K562 (cell line): ENCODE data around the gene MDN1. TPM values are rescaled to one million over a fixed set of nuclear protein-coding genes. Genes with fewer than 3 reads are reported as not detected.
A peak's percentile ranks its signal among the peaks of the same experiment; 100 is the strongest.

Experiments
- BDP1 ChIP-seq: IDR thresholded peaks from 3 replicates; pipeline ENCODE4 v1.6.1; 2011; ENCODE audit not compliant: insufficient read length, insufficient read depth
- CBX3 ChIP-seq, 2 experiments: IDR thresholded peaks; 1 replicate in 1 of 2; 2 replicates in 1 of 2; pipeline ENCODE4 v1.6.1; 2012; ENCODE audit warnings: inconsistent platforms in 2 of 2, low read length in 2 of 2, borderline replicate concordance in 1 of 2, control low read depth in 1 of 2
- EWSR1 ChIP-seq: fragments of 450-650 bp; IDR thresholded peaks from 2 replicates; pipeline ENCODE4 v1.6.1; 2018; ENCODE audit warnings: borderline replicate concordance, mild to moderate bottlenecking, low read depth, moderate library complexity; ENCODE audit not compliant: partially characterized antibody
- HLTF ChIP-seq: fragments of 450-650 bp; IDR thresholded peaks from 2 replicates; pipeline ENCODE4 v1.6.1; 2016
- HMG20B ChIP-seq: fragments of 250-450 bp; sonication (Bioruptor Pico); IDR thresholded peaks from 2 replicates; pipeline ENCODE4 v1.5.0; 2021; ENCODE audit warnings: mild to moderate bottlenecking
- HSF4 ChIP-seq: fragments of 250-450 bp; sonication (Bioruptor Pico); IDR thresholded peaks from 2 replicates; pipeline ENCODE4 v2.1.2; 2022; ENCODE audit warnings: mild to moderate bottlenecking, moderate library complexity, borderline replicate concordance
- MCM7 ChIP-seq, 2 experiments: fragments of 450-650 bp; IDR thresholded peaks; 2 replicates each; pipeline ENCODE4 v1.6.1; 2016 to 2018
- MTA2 ChIP-seq: fragments of 450-650 bp; IDR thresholded peaks from 2 replicates; pipeline ENCODE4 v1.6.1; 2016; ENCODE audit warnings: low read depth
- NCOA2 ChIP-seq, 2 experiments: fragments of 450-650 bp; IDR thresholded peaks; 2 replicates each; pipeline ENCODE4 v1.6.1; 2018; ENCODE audit warnings: mild to moderate bottlenecking in 2 of 2, moderate library complexity in 1 of 2; ENCODE audit not compliant: partially characterized antibody in 2 of 2
- PHF20 ChIP-seq: fragments of 450-650 bp; IDR thresholded peaks from 2 replicates; pipeline ENCODE4 v1.6.1; 2018; ENCODE audit not compliant: partially characterized antibody
- RFX1 ChIP-seq: fragments of 450-650 bp; IDR thresholded peaks from 2 replicates; pipeline ENCODE4 v1.6.1; 2016; ENCODE audit warnings: mild to moderate bottlenecking, moderate library complexity
- SAFB2 ChIP-seq: fragments of 200-400 bp; formaldehyde crosslinking; IDR thresholded peaks from 2 replicates; pipeline ENCODE4 v1.6.1; 2018; ENCODE audit warnings: borderline replicate concordance, low read length, low read depth, moderate library complexity; ENCODE audit not compliant: severe bottlenecking
- STAG1 ChIP-seq: sonication (generic); formaldehyde crosslinking; IDR thresholded peaks from 2 replicates; pipeline ENCODE4 v1.5.0; 2020; ENCODE audit warnings: missing genetic modification reagents, borderline replicate concordance
- TAF7 ChIP-seq: fragments of 450-650 bp; IDR thresholded peaks from 2 replicates; pipeline ENCODE4 v1.6.1; 2016; ENCODE audit warnings: missing genetic modification characterization, missing compliant biosample characterization
- ZNF79 ChIP-seq: fragments of 250-450 bp; sonication (Bioruptor Pico); IDR thresholded peaks from 2 replicates; pipeline ENCODE4 v1.4.0; 2020; ENCODE audit warnings: low read depth, mild to moderate bottlenecking, moderate library complexity
- polyA plus RNA-seq, 8 experiments: library from polyadenylated mRNA; depleted of rRNA in 4 of 8; stranded (reverse) in 5 of 8; unstranded in 3 of 8; fragments of >200 nt; fragmentation: Nextera tagmentation in 2 of 8; fragmentation: Illumina TruSeq in 1 of 8; extraction: Ambion mirVana in 2 of 8; extraction: Trizol in 1 of 8; gene quantifications; 2 replicates each; pipeline versions ENCODE4 v1.2.1 to v1.2.3, GENCODE V29; 2011 to 2014; ENCODE audit warnings: inconsistent platforms in 1 of 8, missing spikeins in 1 of 8
- total RNA-seq, 7 experiments: library from RNA; depleted of rRNA in 6 of 7; stranded (reverse); fragments of >200 nt in 6 of 7; fragmentation: Illumina TruSeq in 2 of 7; extraction: Trizol in 2 of 7; gene quantifications; 2 replicates each; pipeline versions ENCODE4 v1.2.1 to v1.2.3, GENCODE V29; 2011 to 2021; ENCODE audit warnings: low replicate concordance in 1 of 7
- TF ChIP-seq, protein P1 (sequence below): fragments of 250-450 bp; sonication (Bioruptor Pico); IDR thresholded peaks from 2 replicates; pipeline ENCODE4 v1.9.0; 2021; ENCODE audit warnings: mild to moderate bottlenecking, inconsistent platforms
- TF ChIP-seq, protein P2 (sequence below), 2 experiments: IDR thresholded peaks; 2 replicates each; pipeline ENCODE4 v1.6.1; 2012; ENCODE audit warnings: improper control_type of control experiment in 2 of 2, low read depth in 2 of 2, low read length in 2 of 2, borderline replicate concordance in 1 of 2
- TF ChIP-seq, protein P3 (sequence below): fragments of 250-450 bp; sonication (Bioruptor Pico); IDR thresholded peaks from 2 replicates; pipeline ENCODE4 v1.8.0; 2021; ENCODE audit warnings: mild to moderate bottlenecking, moderate library complexity
- TF ChIP-seq, protein P4 (sequence below): sonication (generic); formaldehyde crosslinking; IDR thresholded peaks from 2 replicates; pipeline ENCODE4 v1.8.0; 2022; ENCODE audit warnings: mild to moderate bottlenecking, missing genetic modification reagents

MDN1 gene
- total and polyA plus RNA-seq, 9 of the 15 experiments (the other 6 are each of a cell fraction or from before 2014, with no cell fraction given) = 25.6 to 93.6 (median 43.0) TPM

DNA sequence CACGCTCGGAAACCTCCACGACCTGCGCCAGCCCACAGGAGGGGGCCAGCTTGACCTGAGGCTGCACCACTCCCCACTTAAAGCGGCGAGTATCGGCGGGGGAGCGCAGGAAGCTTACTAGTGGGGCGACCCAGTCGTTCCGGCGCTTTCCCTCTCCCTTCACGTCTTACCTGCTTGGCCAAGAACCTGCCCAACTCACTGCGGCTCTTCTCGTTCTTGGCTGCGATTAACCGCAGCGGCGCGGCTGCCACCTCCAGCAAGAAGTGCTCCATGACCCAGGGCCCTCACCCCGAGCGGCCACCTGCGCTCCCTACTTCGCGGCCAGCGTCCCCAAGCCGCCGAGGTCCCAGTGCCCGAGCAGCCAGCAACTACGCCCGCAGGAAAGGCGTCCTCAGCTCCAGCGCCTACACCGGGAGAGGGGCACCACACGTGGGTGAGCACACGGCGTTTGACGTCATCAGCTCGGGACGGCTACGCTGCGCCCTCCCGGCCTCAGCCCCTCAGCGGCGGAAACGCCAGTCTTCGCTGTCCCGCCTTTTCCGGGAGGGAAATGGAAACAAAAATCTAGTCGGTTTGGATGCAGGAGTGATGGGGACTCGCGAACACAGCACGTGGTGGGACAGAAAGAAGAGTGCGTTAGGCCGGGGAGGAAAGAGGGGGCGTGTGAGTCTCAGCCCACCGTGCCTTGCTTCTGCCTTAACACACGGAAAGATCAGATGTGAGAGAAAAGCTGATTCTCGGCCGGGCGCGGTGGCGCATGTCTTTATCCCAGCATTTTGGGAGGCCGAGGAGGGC lies at the start of gene MDN1 (continued):
- TF ChIP-seq HMG20B (CRISPR knock-in tag) (no peak), EWSR1 (no peak), CBX3 (IDR thresholded peaks at IDR 0.05; ENCODE audit: borderline replicate concordance in 1 of 2, low read length in 2 of 2) (peak in 1 of 2 experiments; percentile 59; a peak in 1 of 3 replicates), ZNF79 (CRISPR knock-in tag) (no peak), STAG1 (CRISPR knock-in tag) (no peak), RFX1 (no peak), HLTF (peak; percentile 57; the same call in 1 of the 2 replicates), MCM7 (IDR thresholded peaks at IDR 0.05) (no peak), MTA2 (no peak), SAFB2 (no peak), NCOA2 (IDR thresholded peaks at IDR 0.05; ENCODE audit: partially characterized antibody in 2 of 2) (no peak), PHF20 (peak; percentile 88), TAF7 (tag) (peak; percentile 85), HSF4 (CRISPR knock-in tag) (no peak), BDP1 (no peak)
- TF ChIP-seq, protein P1, sequence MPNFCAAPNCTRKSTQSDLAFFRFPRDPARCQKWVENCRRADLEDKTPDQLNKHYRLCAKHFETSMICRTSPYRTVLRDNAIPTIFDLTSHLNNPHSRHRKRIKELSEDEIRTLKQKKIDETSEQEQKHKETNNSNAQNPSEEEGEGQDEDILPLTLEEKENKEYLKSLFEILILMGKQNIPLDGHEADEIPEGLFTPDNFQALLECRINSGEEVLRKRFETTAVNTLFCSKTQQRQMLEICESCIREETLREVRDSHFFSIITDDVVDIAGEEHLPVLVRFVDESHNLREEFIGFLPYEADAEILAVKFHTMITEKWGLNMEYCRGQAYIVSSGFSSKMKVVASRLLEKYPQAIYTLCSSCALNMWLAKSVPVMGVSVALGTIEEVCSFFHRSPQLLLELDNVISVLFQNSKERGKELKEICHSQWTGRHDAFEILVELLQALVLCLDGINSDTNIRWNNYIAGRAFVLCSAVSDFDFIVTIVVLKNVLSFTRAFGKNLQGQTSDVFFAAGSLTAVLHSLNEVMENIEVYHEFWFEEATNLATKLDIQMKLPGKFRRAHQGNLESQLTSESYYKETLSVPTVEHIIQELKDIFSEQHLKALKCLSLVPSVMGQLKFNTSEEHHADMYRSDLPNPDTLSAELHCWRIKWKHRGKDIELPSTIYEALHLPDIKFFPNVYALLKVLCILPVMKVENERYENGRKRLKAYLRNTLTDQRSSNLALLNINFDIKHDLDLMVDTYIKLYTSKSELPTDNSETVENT (CRISPR knock-in tag) = peak; percentile 19; the same call in 1 of the 2 replicates
- TF ChIP-seq, protein P2, sequence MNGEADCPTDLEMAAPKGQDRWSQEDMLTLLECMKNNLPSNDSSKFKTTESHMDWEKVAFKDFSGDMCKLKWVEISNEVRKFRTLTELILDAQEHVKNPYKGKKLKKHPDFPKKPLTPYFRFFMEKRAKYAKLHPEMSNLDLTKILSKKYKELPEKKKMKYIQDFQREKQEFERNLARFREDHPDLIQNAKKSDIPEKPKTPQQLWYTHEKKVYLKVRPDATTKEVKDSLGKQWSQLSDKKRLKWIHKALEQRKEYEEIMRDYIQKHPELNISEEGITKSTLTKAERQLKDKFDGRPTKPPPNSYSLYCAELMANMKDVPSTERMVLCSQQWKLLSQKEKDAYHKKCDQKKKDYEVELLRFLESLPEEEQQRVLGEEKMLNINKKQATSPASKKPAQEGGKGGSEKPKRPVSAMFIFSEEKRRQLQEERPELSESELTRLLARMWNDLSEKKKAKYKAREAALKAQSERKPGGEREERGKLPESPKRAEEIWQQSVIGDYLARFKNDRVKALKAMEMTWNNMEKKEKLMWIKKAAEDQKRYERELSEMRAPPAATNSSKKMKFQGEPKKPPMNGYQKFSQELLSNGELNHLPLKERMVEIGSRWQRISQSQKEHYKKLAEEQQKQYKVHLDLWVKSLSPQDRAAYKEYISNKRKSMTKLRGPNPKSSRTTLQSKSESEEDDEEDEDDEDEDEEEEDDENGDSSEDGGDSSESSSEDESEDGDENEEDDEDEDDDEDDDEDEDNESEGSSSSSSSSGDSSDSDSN (IDR thresholded peaks at IDR 0.05; ENCODE audit: borderline replicate concordance in 1 of 2, low read depth in 2 of 2, low read length in 2 of 2) = no peak
- TF ChIP-seq, protein P3, sequence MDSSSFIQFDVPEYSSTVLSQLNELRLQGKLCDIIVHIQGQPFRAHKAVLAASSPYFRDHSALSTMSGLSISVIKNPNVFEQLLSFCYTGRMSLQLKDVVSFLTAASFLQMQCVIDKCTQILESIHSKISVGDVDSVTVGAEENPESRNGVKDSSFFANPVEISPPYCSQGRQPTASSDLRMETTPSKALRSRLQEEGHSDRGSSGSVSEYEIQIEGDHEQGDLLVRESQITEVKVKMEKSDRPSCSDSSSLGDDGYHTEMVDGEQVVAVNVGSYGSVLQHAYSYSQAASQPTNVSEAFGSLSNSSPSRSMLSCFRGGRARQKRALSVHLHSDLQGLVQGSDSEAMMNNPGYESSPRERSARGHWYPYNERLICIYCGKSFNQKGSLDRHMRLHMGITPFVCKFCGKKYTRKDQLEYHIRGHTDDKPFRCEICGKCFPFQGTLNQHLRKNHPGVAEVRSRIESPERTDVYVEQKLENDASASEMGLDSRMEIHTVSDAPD (CRISPR knock-in tag) = no peak
- TF ChIP-seq, protein P4, sequence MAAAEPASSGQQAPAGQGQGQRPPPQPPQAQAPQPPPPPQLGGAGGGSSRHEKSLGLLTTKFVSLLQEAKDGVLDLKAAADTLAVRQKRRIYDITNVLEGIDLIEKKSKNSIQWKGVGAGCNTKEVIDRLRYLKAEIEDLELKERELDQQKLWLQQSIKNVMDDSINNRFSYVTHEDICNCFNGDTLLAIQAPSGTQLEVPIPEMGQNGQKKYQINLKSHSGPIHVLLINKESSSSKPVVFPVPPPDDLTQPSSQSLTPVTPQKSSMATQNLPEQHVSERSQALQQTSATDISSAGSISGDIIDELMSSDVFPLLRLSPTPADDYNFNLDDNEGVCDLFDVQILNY = peak; percentile 74; the same call in 1 of the 2 replicates
